Activated T-helper 17 cell treated with anti-CD3 and anti-CD28 coated beads, Interleukin-2, amount 50 U/mL, for 72 hours (primary cell): ENCODE results near the gene KRTAP1-5. TPM values are rescaled to one million over a fixed set of nuclear protein-coding genes. Genes with fewer than 3 reads are reported as not detected.
A peak's percentile ranks its signal among the peaks of the same experiment; 100 is the strongest.
"Not testable (repeated sequence)": the region's sequence is repeated elsewhere in the genome, so short reads cannot be mapped to it uniquely, and the experiment has no call there.

Source experiments
- ATAC-seq: fragments of 150-1000 bp; cut with Tn5 transposase; replicated peaks from 2 replicates; pipeline ENCODE4 v1.10.0; 2021; ENCODE audit warnings: mild to moderate bottlenecking, moderate library complexity
- H3K27ac Mint-ChIP-seq: one replicate; pipeline ENCODE4 v1.8.0; 2022; ENCODE audit warnings: mixed read lengths
- H3K27me3 Mint-ChIP-seq: one replicate; pipeline ENCODE4 v1.8.0; 2022; ENCODE audit warnings: mixed read lengths
- H3K36me3 Mint-ChIP-seq: one replicate; pipeline ENCODE4 v1.8.0; 2022; ENCODE audit warnings: low read depth, mild to moderate bottlenecking, mixed read lengths
- H3K4me1 Mint-ChIP-seq: one replicate; pipeline ENCODE4 v1.8.0; 2022; ENCODE audit warnings: mixed read lengths
- H3K4me3 Mint-ChIP-seq: one replicate; pipeline ENCODE4 v1.8.0; 2022; ENCODE audit warnings: mild to moderate bottlenecking, mixed read lengths
- H3K9me3 Mint-ChIP-seq: one replicate; pipeline ENCODE4 v1.8.0; 2022; ENCODE audit warnings: mixed read lengths
- total RNA-seq, 2 donors: library from RNA; stranded (reverse); gene quantifications; one replicate each; pipeline ENCODE4 v1.2.3, GENCODE V29; 2022

Gene KRTAP1-5
- total RNA-seq, 2 donors from 2014 or later: not detected

DNA sequence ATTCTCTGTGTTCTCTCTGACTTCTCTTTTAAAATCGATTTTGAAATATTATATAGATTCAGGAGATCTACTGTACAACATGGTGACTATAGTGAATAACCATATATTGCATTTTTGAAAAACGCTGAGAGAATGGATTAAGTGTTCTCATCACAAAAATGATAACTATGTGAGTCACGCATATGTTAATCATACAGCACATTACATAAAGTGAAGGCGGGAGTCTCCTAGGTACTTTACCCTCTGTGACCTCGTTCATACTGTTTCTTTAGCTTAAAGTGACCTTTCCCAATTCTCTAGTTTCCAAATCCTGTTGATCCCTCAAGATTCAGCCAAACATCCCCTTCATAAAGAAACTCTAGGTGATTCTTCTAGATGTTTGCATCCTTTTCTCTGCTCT lies 24.2 kb downstream of the KRTAP1-5 start:
- no peak overlapping the region for H3K4me3 Mint-ChIP-seq
- H3K9me3 Mint-ChIP-seq: no peaks in the 10 kb centered on the region
- H3K4me1 Mint-ChIP-seq: no peaks in the 10 kb centered on the region
- peak; percentile 31 for ATAC-seq
- no peaks in the 10 kb centered on the region for H3K36me3 Mint-ChIP-seq
- H3K27me3 Mint-ChIP-seq: peaks cover 27% of the 10 kb centered on the region
- no peak overlapping the region for H3K27ac Mint-ChIP-seq

DNA sequence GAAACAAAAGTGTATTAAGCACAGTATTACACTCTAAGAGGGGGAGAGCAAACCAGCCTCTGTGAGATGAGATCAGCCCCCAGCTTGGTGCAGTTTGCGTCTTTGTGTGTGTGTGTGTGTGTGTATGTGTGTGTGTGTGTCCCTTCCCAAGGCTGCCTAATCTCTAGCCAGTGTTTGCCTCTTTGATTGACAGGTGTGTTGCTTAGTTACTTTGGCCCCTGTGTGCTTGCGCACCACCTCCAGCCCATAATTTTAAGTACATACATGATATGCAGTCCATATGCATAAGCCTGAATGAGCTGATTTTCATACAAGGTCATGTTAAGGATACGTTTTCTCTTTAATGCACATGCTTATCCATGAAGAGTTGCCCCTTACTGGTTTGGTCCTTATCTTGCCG lies 25.2 kb downstream of the KRTAP1-5 start:
- H3K27me3 Mint-ChIP-seq: peaks cover 37% of the 10 kb centered on the region
- H3K27ac Mint-ChIP-seq: no peak overlapping the region

DNA sequence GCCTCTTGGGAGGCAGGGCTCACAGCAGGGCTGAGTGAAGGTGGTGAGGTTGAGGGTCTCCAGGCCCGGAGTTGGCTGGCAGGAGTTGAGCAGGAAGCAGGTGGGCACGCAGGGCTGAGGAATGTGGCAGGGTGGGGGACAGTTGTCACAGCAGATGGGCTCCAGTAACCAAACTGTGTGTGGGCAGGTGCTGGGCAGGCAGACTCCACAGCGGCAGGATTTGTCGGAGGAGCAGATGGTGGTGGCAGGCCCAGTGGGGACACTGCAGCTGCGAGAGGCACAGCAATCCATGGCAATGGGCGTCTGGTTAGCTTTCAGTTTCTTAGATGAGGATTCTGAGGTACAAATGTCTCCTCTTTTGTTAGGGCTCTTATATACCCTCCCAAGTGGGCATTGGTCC lies 27.4 kb downstream of the KRTAP1-5 start, which contains the start of gene KRTAP3-2:
KRTAP3-2 (minus strand) TSS at position 344 of the 400 bp plus-strand sequence; CDS start at position 291, 53 bp downstream.
- not testable (repeated sequence) for ATAC-seq, H3K27ac Mint-ChIP-seq, H3K4me3 Mint-ChIP-seq, H3K36me3 Mint-ChIP-seq, H3K9me3 Mint-ChIP-seq, H3K4me1 Mint-ChIP-seq
- H3K27me3 Mint-ChIP-seq: peaks cover 44% of the 10 kb centered on the region

More for the DNA sequence above, 25.2 kb downstream of the KRTAP1-5 start:
- Mint-ChIP-seq H3K9me3 (no peaks in the 10 kb centered on the region), H3K36me3 (no peaks in the 10 kb centered on the region), H3K4me3 (no peak overlapping the region), H3K4me1 (no peaks in the 10 kb centered on the region)
- ATAC-seq: no peak

DNA sequence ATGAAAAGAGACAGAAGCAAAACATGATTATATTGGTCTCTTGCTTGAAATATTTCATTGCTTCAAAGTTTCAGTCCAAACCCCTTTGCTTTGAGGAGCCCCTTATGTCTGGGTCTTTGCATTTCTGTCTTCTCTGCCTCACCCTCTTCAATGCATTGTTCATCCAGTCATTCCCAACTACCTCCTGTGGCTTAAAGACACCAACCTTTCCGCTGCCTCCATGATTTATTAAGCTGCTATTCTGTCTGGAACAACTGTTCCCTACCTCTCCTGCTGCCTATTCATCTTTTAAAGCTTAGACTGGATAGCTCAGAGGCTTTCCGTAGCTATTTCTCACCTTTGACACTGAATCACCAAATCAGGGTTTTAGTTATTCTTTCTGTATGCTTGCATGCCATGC lies 29.6 kb downstream of the KRTAP1-5 start:
- Mint-ChIP-seq H3K4me3 (no peak overlapping the region), H3K36me3 (no peaks in the 10 kb centered on the region), H3K9me3 (no peaks in the 10 kb centered on the region), H3K27ac (no peak overlapping the region), H3K4me1 (no peaks in the 10 kb centered on the region), H3K27me3 (peaks cover 51% of the 10 kb centered on the region)
- ATAC-seq: no peak

DNA sequence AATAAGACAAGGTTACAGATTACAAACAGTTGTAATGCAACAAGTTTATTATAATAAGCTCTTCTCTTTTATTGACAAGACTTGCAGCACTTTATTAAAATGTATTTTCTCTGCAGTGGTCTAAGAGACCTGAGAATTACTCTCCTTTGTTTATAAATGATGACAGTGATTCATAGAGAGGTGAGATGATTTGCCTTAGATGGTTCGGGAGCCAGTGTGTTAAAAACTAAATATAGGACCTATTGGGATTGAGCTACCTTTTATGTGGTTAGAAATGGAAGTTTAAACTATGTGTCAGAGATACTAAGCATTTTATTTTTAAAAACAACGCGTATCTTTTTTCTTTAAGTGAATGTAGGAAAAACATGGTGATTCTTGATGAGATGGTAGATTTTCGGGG lies 30.2 kb downstream of the KRTAP1-5 start:
- peaks cover 54% of the 10 kb centered on the region for H3K27me3 Mint-ChIP-seq
- ATAC-seq: no peak
- H3K36me3 Mint-ChIP-seq: no peaks in the 10 kb centered on the region
- no peaks in the 10 kb centered on the region for H3K4me1 Mint-ChIP-seq
- H3K4me3 Mint-ChIP-seq: no peak overlapping the region
- H3K27ac Mint-ChIP-seq: no peak overlapping the region
- no peaks in the 10 kb centered on the region for H3K9me3 Mint-ChIP-seq

DNA sequence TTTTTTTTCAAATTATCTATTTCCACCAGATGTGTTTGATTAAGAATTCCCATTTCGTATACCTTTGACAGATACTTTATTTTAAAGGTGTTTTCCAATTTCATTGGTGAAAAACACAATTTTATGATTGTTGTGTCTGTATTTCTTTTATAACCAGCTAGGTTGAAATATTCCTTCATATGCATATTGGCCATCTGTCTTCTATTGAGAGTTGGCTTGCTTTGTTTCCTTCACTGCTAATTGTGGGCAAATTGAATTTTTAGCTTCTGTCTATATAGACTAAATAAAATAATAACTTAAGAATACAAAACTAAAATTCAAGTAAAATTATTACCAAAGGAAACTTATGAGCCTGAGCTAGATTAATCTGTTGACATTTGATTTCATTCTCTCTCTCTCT lies 31.9 kb downstream of the KRTAP1-5 start:
- no peak overlapping the region for H3K27ac Mint-ChIP-seq
- no peak overlapping the region for H3K4me3 Mint-ChIP-seq
- H3K4me1 Mint-ChIP-seq: no peaks in the 10 kb centered on the region
- no peak for ATAC-seq
- H3K9me3 Mint-ChIP-seq: no peaks in the 10 kb centered on the region
- peaks cover 53% of the 10 kb centered on the region for H3K27me3 Mint-ChIP-seq
- H3K36me3 Mint-ChIP-seq: no peaks in the 10 kb centered on the region

DNA sequence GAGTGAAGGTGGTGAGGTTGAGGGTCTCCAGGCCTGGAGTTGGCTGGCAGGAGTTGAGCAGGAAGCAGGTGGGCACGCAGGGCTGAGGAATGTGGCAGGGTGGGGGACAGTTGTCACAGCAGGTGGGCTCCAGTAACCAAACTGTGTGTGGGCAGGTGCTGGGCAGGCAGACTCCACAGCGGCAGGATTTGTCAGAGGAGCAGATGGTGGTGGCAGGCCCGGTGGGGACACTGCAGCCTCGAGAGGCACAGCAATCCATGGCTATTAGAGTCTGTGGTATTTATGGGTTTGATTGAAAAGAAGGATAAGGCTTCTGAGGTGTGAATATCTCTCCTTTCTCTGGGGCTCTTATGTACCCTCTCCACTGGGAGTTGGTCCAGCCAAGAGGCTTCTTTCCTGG lies 33.2 kb downstream of the KRTAP1-5 start, which contains the start of gene KRTAP3-3:
KRTAP3-3 (minus strand) TSS at position 326 of the 400 bp plus-strand sequence; CDS start at position 259, 67 bp downstream.
- Mint-ChIP-seq H3K9me3 (no peaks in the 10 kb centered on the region), H3K27ac (no peak within 1 kb of the TSS), H3K36me3 (no peaks in the 10 kb centered on the region), H3K4me1 (no peaks in the 10 kb centered on the region), H3K4me3 (no peak within 1 kb of the TSS), H3K27me3 (peaks cover 51% of the 10 kb centered on the region)
- no peak for ATAC-seq

DNA sequence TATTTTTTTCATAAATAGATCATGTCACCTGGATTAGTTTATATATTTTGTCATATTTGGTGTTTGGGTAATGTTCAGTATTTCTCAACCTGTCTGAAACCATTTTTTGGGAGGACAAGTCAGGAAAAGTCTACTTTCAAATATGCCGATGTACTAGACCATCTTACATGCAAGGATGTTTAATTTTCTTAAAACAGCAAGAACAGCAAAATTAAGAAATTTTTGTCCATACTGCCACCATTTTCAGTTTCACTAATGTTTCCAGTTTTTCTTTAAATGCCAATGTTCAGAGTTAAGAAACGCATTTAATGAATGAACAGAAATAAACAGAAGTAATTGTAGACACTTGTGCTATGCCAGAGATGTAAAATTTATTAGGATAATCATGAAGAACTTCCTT lies 33.9 kb downstream of the KRTAP1-5 start:
- Mint-ChIP-seq H3K9me3 (no peaks in the 10 kb centered on the region), H3K4me3 (no peak overlapping the region), H3K36me3 (no peaks in the 10 kb centered on the region), H3K27ac (no peak overlapping the region), H3K27me3 (peaks cover 46% of the 10 kb centered on the region), H3K4me1 (no peaks in the 10 kb centered on the region)
- no peak for ATAC-seq

DNA sequence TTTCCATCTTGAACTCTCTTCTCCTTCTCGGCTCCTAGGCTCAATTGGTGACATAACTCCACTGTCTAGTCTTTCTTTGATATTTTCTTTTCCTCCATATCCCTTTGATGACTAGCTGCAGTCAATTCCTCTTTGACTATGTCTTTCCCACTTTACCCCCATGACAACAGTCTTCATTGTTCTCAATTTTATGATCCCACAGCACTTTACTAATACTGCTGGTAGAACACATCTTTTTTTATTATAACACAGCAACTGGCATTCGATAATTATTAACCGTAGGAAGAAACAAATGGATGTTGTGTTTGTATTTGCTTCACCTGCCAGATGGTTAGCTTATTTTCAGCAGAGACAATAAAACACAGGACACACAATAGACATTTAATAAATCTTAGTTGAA lies 34.3 kb downstream of the KRTAP1-5 start:
- Mint-ChIP-seq H3K4me3 (no peak overlapping the region), H3K27ac (no peak overlapping the region), H3K36me3 (no peaks in the 10 kb centered on the region), H3K9me3 (no peaks in the 10 kb centered on the region), H3K27me3 (peaks cover 44% of the 10 kb centered on the region), H3K4me1 (no peaks in the 10 kb centered on the region)
- no peak for ATAC-seq

DNA sequence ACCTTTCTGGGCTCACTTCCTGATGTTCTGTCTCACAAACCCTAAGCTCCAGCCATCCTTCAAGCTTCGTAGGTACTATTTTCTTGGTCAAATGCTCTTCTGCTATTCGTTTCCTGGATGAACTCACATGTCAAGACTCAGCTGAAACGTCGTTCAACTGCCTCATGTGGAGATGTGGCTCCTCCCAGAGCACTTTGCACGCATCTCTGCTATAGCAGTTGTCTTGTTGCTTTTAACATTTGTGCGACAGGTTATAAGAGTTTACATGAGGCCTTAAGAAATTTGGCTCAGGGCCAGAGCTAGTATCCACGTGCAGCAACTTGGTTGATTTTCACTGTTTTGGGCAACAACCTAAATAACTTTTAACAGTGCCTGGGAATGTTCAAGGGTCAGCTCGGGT lies 40.1 kb downstream of the KRTAP1-5 start:
- Mint-ChIP-seq H3K27ac (no peak overlapping the region), H3K36me3 (no peaks in the 10 kb centered on the region), H3K4me3 (no peak overlapping the region), H3K9me3 (no peaks in the 10 kb centered on the region), H3K4me1 (no peaks in the 10 kb centered on the region), H3K27me3 (peaks cover 22% of the 10 kb centered on the region)
- ATAC-seq: no peak

DNA sequence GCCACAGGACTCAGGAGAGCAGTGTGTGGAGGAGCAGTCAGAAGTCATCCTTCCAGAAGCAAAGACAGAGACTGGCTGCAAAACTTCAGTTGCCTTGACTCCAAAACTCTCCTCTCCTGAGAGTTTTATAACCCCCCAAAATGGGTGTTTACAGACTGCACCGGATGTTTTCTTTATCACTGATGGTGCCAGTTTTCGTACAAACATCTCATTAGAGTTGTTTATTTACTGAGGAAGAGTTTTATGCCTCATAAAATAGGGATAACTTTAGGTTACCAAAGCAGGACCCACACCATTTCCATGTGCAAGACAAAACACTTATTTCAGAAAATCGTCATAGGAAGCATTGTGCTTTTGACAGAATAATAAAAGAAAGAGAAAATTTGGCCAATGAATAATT lies 42.8 kb downstream of the KRTAP1-5 start, which contains the start of gene KRT40:
KRT40 (minus strand) TSS at position 101 of the 400 bp plus-strand sequence; CDS start at position 48, 53 bp downstream.
- ATAC-seq: no peak
- H3K4me1 Mint-ChIP-seq: no peaks in the 10 kb centered on the region
- H3K36me3 Mint-ChIP-seq: no peaks in the 10 kb centered on the region
- H3K27me3 Mint-ChIP-seq: peaks cover 25% of the 10 kb centered on the region
- H3K27ac Mint-ChIP-seq: no peak within 1 kb of the TSS
- no peaks in the 10 kb centered on the region for H3K9me3 Mint-ChIP-seq
- H3K4me3 Mint-ChIP-seq: no peak within 1 kb of the TSS

DNA sequence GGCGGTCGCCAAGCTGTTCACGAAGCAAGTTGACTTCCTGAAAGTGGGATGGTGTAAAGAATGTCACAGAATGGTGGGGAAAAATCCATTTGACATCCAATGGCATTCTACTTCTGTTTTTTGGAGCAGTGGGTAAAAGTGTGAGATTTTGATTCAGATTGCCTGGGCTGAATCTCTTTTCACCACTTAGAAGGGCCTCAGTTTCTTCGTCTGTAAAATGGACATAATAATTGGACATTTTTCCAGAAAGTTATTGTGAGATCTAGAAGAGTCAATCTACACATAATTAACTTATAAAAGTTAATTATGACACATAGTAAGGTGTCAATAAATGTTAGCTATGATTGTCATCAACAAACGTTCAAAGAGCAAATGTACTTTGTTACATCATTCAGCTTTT lies 45.9 kb downstream of the KRTAP1-5 start:
- H3K9me3 Mint-ChIP-seq: no peaks in the 10 kb centered on the region
- no peak overlapping the region for H3K4me3 Mint-ChIP-seq
- H3K36me3 Mint-ChIP-seq: no peaks in the 10 kb centered on the region
- ATAC-seq: no peak
- peaks cover 26% of the 10 kb centered on the region for H3K27me3 Mint-ChIP-seq
- H3K4me1 Mint-ChIP-seq: no peaks in the 10 kb centered on the region
- H3K27ac Mint-ChIP-seq: no peak overlapping the region

DNA sequence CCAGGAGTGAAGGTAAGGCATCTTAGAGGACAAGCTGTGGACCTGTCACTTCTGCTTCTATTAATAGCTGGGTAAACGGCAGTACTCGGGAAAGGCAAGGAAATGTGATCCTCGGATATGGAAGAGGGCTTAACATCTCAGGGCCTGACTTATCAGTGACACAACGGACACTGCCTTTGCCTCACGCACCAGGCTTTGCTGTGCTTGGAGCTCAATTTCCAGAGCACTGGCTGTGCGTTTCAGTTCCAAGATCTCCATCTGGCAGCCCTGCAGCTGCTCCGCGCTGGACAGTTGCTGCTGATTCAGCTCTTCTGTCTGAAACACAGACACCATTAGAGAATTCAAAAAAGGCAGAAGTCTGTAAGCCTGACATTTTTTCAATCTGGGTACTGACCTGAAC lies 46.4 kb downstream of the KRTAP1-5 start:
- no peaks in the 10 kb centered on the region for H3K4me1 Mint-ChIP-seq
- H3K9me3 Mint-ChIP-seq: no peaks in the 10 kb centered on the region
- ATAC-seq: no peak
- H3K27me3 Mint-ChIP-seq: peaks cover 22% of the 10 kb centered on the region
- H3K4me3 Mint-ChIP-seq: no peak overlapping the region
- no peak overlapping the region for H3K27ac Mint-ChIP-seq
- no peaks in the 10 kb centered on the region for H3K36me3 Mint-ChIP-seq

DNA sequence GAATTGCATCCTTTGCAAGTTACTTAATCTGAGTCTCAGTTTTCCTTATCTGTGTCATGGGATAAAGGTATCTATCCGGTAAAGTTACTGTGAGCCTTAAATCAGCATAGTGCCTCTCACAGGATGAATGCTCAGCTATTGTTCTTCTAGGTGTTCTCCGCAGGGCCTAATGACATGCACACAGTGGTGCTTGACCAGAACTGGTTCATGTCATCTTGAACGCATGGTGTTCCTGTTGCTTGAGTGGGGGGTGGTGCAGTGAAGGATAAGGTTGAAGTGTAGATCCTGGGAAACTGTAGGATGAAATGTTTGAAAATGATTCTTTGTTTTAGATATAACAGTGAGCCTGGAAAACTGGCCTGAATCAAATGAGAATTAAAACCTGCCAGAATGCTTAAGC lies 46.9 kb downstream of the KRTAP1-5 start:
- Mint-ChIP-seq H3K4me1 (no peaks in the 10 kb centered on the region), H3K27me3 (peaks cover 27% of the 10 kb centered on the region), H3K27ac (no peak overlapping the region), H3K9me3 (no peaks in the 10 kb centered on the region), H3K4me3 (no peak overlapping the region), H3K36me3 (no peaks in the 10 kb centered on the region)
- no peak for ATAC-seq

DNA sequence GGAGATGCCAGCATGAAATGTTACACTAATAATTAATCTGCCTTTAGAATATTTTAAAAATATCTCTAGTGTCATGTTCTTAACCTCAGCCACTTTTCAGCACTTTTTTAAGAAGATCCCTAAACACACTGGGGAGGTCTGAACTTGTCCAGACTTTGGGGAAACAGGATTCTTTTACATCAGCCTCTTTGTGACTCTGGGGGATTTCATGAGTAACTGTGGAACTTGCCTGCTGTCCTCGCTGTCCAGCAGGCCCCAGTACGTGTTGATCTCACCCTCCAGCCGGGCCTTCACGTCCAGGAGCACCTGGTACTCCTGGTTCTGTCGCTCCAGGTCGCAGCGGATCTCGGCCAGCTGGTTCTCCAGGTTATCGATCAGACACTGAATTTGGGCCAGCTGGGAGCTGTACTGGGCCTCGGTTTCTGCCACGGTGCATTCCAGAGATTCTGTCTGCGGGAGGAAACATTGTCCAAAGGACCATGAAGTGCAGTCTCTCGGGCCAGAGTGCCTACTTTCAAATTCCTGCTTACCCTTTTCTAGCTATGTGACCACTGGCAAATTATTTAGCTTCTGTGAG lies 48.3 kb downstream of the KRTAP1-5 start:
- H3K9me3 Mint-ChIP-seq: no peaks in the 10 kb centered on the region
- no peaks in the 10 kb centered on the region for H3K4me1 Mint-ChIP-seq
- H3K27ac Mint-ChIP-seq: no peak overlapping the region
- peaks cover 26% of the 10 kb centered on the region for H3K27me3 Mint-ChIP-seq
- no peak overlapping the region for H3K4me3 Mint-ChIP-seq
- no peak for ATAC-seq
- no peaks in the 10 kb centered on the region for H3K36me3 Mint-ChIP-seq
